HG03469 (cell line): ENCODE data around the gene ALB.
"Not testable (repeated sequence)": the region's sequence is repeated elsewhere in the genome, so short reads cannot be mapped to it uniquely, and the experiment has no call there.

ENCODE experiments used
- ATAC-seq: cut with Tn5 transposase; IDR thresholded peaks from one replicate; pipeline ENCODE4 v1.9.1; 2021; ENCODE audit warnings: mild to moderate bottlenecking, moderate library complexity, moderate number of reproducible peaks; ENCODE audit not compliant: unreplicated experiment

The ALB gene

GRCh38 chr4:73404042-73404441 is at the start of gene ALB:
ALB (plus strand) TSS chr4:73404287; CDS start chr4:73404328, 41 bp downstream.
- ATAC-seq = no peak

- not testable (repeated sequence) for ATAC-seq
Observed at GRCh38 chr4:73357174-73357573, 46.9 kb upstream of the ALB start.

- ATAC-seq = not testable (repeated sequence)
Observed at GRCh38 chr4:73369506-73370199, 34.4 kb upstream of the ALB start.

GRCh38 chr4:73375328-73375741 is 28.8 kb upstream of the ALB start:
- ATAC-seq = no peak

GRCh38 chr4:73376251-73376650 is 27.8 kb upstream of the ALB start:
- no peak for ATAC-seq

GRCh38 chr4:73376976-73377375 is 27.1 kb upstream of the ALB start:
- no peak for ATAC-seq

GRCh38 chr4:73378887-73379286 is 25.2 kb upstream of the ALB start:
- no peak for ATAC-seq

- no peak for ATAC-seq
Observed at GRCh38 chr4:73379946-73380345, 24.1 kb upstream of the ALB start.

GRCh38 chr4:73381214-73381613 is 22.9 kb upstream of the ALB start:
- no peak for ATAC-seq

GRCh38 chr4:73383452-73383851 is 20.6 kb upstream of the ALB start:
- ATAC-seq = no peak

GRCh38 chr4:73387552-73387951 is 16.5 kb upstream of the ALB start:
- no peak for ATAC-seq

- ATAC-seq = no peak
Observed at GRCh38 chr4:73388887-73389286, 15.2 kb upstream of the ALB start.

- not testable (repeated sequence) for ATAC-seq
Observed at GRCh38 chr4:73389663-73390062, 14.4 kb upstream of the ALB start.

GRCh38 chr4:73391774-73392173 is 12.3 kb upstream of the ALB start:
- ATAC-seq = no peak

GRCh38 chr4:73392936-73393335 is 11.2 kb upstream of the ALB start:
- no peak for ATAC-seq

GRCh38 chr4:73396304-73396703 is 7.8 kb upstream of the ALB start:
- ATAC-seq = no peak

- ATAC-seq = no peak
Observed at GRCh38 chr4:73396993-73397972, 6.8 kb upstream of the ALB start.

GRCh38 chr4:73401412-73401811 is 2.7 kb upstream of the ALB start:
- no peak for ATAC-seq

- ATAC-seq = no peak
Observed at GRCh38 chr4:73404457-73404856, 370 bp downstream of the ALB start.

GRCh38 chr4:73405138-73405537 is 1.1 kb downstream of the ALB start:
- no peak for ATAC-seq

GRCh38 chr4:73406548-73406875 is 2.4 kb downstream of the ALB start:
- ATAC-seq = no peak

- no peak for ATAC-seq
Observed at GRCh38 chr4:73407227-73407673, 3.2 kb downstream of the ALB start.
